ENCODE results near the gene FAM131C.

Gene FAM131C

GRCh38 chr1:16015491-16015890 is 58.0 kb downstream of the FAM131C start:
- DNase-seq (ENCODE audit: low read depth): no peak

GRCh38 chr1:16014509-16015482 is 58.7 kb downstream of the FAM131C start:
- DNase-seq (ENCODE audit: low read depth): no peak

- DNase-seq (ENCODE audit: low read depth): no peak
These were observed 59.6 kb downstream of the FAM131C start for GRCh38 chr1:16013908-16014258.

- no peak for DNase-seq (ENCODE audit: low read depth)
These were observed 60.1 kb downstream of the FAM131C start for GRCh38 chr1:16013220-16013907.

GRCh38 chr1:16012590-16013219 is 60.7 kb downstream of the FAM131C start:
- no peak for DNase-seq (ENCODE audit: low read depth)

GRCh38 chr1:16011936-16012589 is 61.4 kb downstream of the FAM131C start:
- no peak for DNase-seq (ENCODE audit: low read depth)

- DNase-seq (ENCODE audit: low read depth): no peak
These were observed 62.6 kb downstream of the FAM131C start for GRCh38 chr1:16010837-16011236.

- no peak for DNase-seq (ENCODE audit: low read depth)
These were observed 63.8 kb downstream of the FAM131C start for GRCh38 chr1:16009678-16010077.

- DNase-seq (ENCODE audit: low read depth): no peak
These were observed 64.4 kb downstream of the FAM131C start for GRCh38 chr1:16009030-16009460.
